HCT116 (cell line): ENCODE data around the gene NXN. TPM values are rescaled to one million over a fixed set of nuclear protein-coding genes. Genes with fewer than 3 reads are reported as not detected.

Experiments used
- ATAC-seq: fragments of 200-7000 bp; cut with Tn5 transposase; 2 replicates; pipeline ENCODE4 v1.9.1; 2020; ENCODE audit warnings: mild to moderate bottlenecking, moderate library complexity
- BruUV-seq: library from RNA; stranded (reverse); fragments of 400-500 nt; replicated peaks from 2 replicates; lab custom pipeline; 2021; lab: Mats Ljungman, UMichigan
- CTCF ChIA-PET: fragments of 300-600 bp; sonication (Branson Sonifier 250); formaldehyde crosslinking; loops from one replicate; lab custom pipeline; 2021; ENCODE audit warnings: antibody characterized with exemption; lab: Charles Lee
- POLR2A ChIA-PET: fragments of 300-600, 350-600 bp; sonication (Branson Sonifier 250); formaldehyde crosslinking; loops from one replicate; lab custom pipeline; 2021; ENCODE audit warnings: antibody characterized with exemption; lab: Charles Lee
- RAD21 ChIA-PET, 2 experiments: fragments of 300-600 bp; sonication (Branson Sonifier 250); formaldehyde crosslinking; loops; one replicate each; lab custom pipeline; 2023; ENCODE audit warnings: low total read pairs in 2 of 2; ENCODE audit not compliant: uncharacterized antibody in 2 of 2, unreplicated experiment in 2 of 2, low non-redundant PET in 1 of 2; lab: Charles Lee
- DNase-seq: peaks from one replicate; pipeline ENCODE4 v3.0.0-alpha.2; 2010; ENCODE audit warnings: low read depth, low spot score
- H2AFZ ChIP-seq: fragments of 200-600 bp; shearing (Covaris generic), sonication (generic); 2 replicates; pipeline ENCODE4 v1.6.1; 2017; ENCODE audit warnings: low read depth, mixed run types, mixed read lengths, antibody characterized with exemption, low read length; ENCODE audit not compliant: poor library complexity, severe bottlenecking
- H3K27ac ChIP-seq: 2 replicates; pipeline ENCODE4 v1.5.1; 2012; ENCODE audit warnings: low read depth, low read length
- H3K27me3 ChIP-seq: fragments of 200-600 bp; sonication (generic); 2 replicates; pipeline ENCODE4 v1.6.1; 2016; ENCODE audit warnings: mixed run types, low read length, mixed read lengths; ENCODE audit not compliant: insufficient read depth
- H3K36me3 ChIP-seq, 2 experiments: fragments of 200-500 bp in 1 of 2; fragments of 200-600 bp in 1 of 2; sonication (Bioruptor generic) in 1 of 2; sonication (generic) in 1 of 2; 2 replicates each; pipeline versions ENCODE4 v1.5.1 to v1.6.1; 2014 to 2016; ENCODE audit warnings: low read length in 2 of 2, inconsistent platforms in 1 of 2, mixed read lengths in 1 of 2, mixed run types in 1 of 2; ENCODE audit not compliant: insufficient read depth in 2 of 2, control insufficient read depth in 1 of 2
- H3K4me1 ChIP-seq, 2 experiments: fragments of 200-600 bp in 1 of 2; sonication (generic) in 1 of 2; 2 replicates each; pipeline versions ENCODE4 v1.5.1 to v1.6.1; 2012 to 2017; ENCODE audit warnings: low read length in 2 of 2, inconsistent platforms in 1 of 2, mild to moderate bottlenecking in 1 of 2, mixed read lengths in 1 of 2, mixed run types in 1 of 2, moderate library complexity in 1 of 2; ENCODE audit not compliant: insufficient read depth in 2 of 2, control insufficient read depth in 1 of 2
- H3K4me2 ChIP-seq: fragments of 200-600 bp; sonication (generic); 2 replicates; pipeline ENCODE4 v1.6.1; 2017; ENCODE audit warnings: mixed run types, low read length, mixed read lengths
- H3K4me3 ChIP-seq, 2 experiments: fragments of 200-600 bp in 1 of 2; sonication (generic) in 1 of 2; replicated peaks in 1 of 2; 2 replicates each; pipeline ENCODE4 v1.5.1; 2011 to 2016; ENCODE audit warnings: low read length in 2 of 2, control low read depth in 1 of 2, low read depth in 1 of 2, mild to moderate bottlenecking in 1 of 2, mixed read lengths in 1 of 2, mixed run types in 1 of 2
- H3K79me2 ChIP-seq: fragments of 200-600 bp; sonication (generic); 2 replicates; pipeline ENCODE4 v1.6.1; 2017; ENCODE audit warnings: mild to moderate bottlenecking, mixed run types, low read length, moderate library complexity, mixed read lengths; ENCODE audit not compliant: insufficient read depth
- H3K9ac ChIP-seq: fragments of 200-600 bp; sonication (generic); 2 replicates; pipeline ENCODE4 v1.6.1; 2016; ENCODE audit warnings: low read length, mixed read lengths
- H3K9me2 ChIP-seq: fragments of 200-600 bp; sonication (generic), shearing (Covaris generic); 2 replicates; pipeline ENCODE4 v1.6.1; 2017; ENCODE audit warnings: mixed run types, mild to moderate bottlenecking, moderate library complexity; ENCODE audit not compliant: insufficient read depth
- H3K9me3 ChIP-seq, 2 experiments: fragments of 200-500 bp in 1 of 2; fragments of 200-600 bp in 1 of 2; sonication (Bioruptor generic) in 1 of 2; sonication (generic) in 1 of 2; 2 replicates each; pipeline ENCODE4 v1.6.1; 2014 to 2017; ENCODE audit warnings: low read length in 2 of 2, mixed read lengths in 2 of 2, inconsistent platforms in 1 of 2, low read depth in 1 of 2, mild to moderate bottlenecking in 1 of 2, mixed run types in 1 of 2, moderate library complexity in 1 of 2; ENCODE audit not compliant: control insufficient read depth in 1 of 2, insufficient read depth in 1 of 2
- H4K20me1 ChIP-seq: fragments of 200-600 bp; sonication (generic), shearing (Covaris generic); 2 replicates; pipeline ENCODE4 v1.6.1; 2017; ENCODE audit warnings: mixed run types, mild to moderate bottlenecking, moderate library complexity; ENCODE audit not compliant: insufficient read depth
- CBX3 ChIP-seq: IDR thresholded peaks from 2 replicates; pipeline ENCODE4 v1.6.1; 2012; ENCODE audit warnings: low read depth
- CEBPB ChIP-seq: IDR thresholded peaks from 2 replicates; pipeline ENCODE4 v1.6.1; 2012; ENCODE audit warnings: low read depth
- EGR1 ChIP-seq: IDR thresholded peaks from 2 replicates; pipeline ENCODE4 v1.6.1; 2012; ENCODE audit warnings: low read depth
- ELF1 ChIP-seq: IDR thresholded peaks from 2 replicates; pipeline ENCODE4 v1.6.1; 2012; ENCODE audit warnings: low read depth, borderline replicate concordance
- EZH2 ChIP-seq: fragments of 200-600 bp; sonication (generic); IDR thresholded peaks from 2 replicates; pipeline ENCODE4 v1.6.1; 2017; ENCODE audit warnings: antibody characterized with exemption, mixed run types
- EZH2phosphoT487 ChIP-seq: fragments of 200-600 bp; IDR thresholded peaks from 2 replicates; pipeline ENCODE4 v1.6.1; 2018; ENCODE audit warnings: antibody characterized with exemption, borderline replicate concordance
- FOSL1 ChIP-seq: IDR thresholded peaks from 2 replicates; pipeline ENCODE4 v1.6.1; 2012; ENCODE audit warnings: low read depth
- JUND ChIP-seq: IDR thresholded peaks from 2 replicates; pipeline ENCODE4 v1.6.1; 2012
- MAX ChIP-seq: IDR thresholded peaks from 2 replicates; pipeline ENCODE4 v1.6.1; 2012
- POLR2AphosphoS5 ChIP-seq: IDR thresholded peaks from 2 replicates; pipeline ENCODE4 v1.6.1; 2011; ENCODE audit warnings: mild to moderate bottlenecking, low read depth, low read length, moderate library complexity
- RAD21 ChIP-seq: IDR thresholded peaks from 2 replicates; pipeline ENCODE4 v1.6.1; 2012; ENCODE audit warnings: low read depth, mild to moderate bottlenecking
- REST ChIP-seq: IDR thresholded peaks from 2 replicates; pipeline ENCODE4 v1.6.1; 2012; ENCODE audit warnings: low read depth
- SIN3A ChIP-seq: IDR thresholded peaks from 2 replicates; pipeline ENCODE4 v1.6.1; 2012; ENCODE audit warnings: low read depth
- SRF ChIP-seq: IDR thresholded peaks from 2 replicates; pipeline ENCODE4 v1.6.1; 2012; ENCODE audit warnings: low read depth
- YY1 ChIP-seq: IDR thresholded peaks from 2 replicates; pipeline ENCODE4 v1.6.1; 2011; ENCODE audit warnings: low read length, low read depth, moderate library complexity, mild to moderate bottlenecking; ENCODE audit not compliant: insufficient replicate concordance; ENCODE audit errors: extremely low read depth
- intact Hi-C: fragments of 100-400 bp; cut with micrococcal nuclease; formaldehyde crosslinking; loops from 2 replicates; pipeline ENCODE4 v1.10.0; 2022
- total RNA-seq: library from RNA; stranded (reverse); gene quantifications from one replicate; pipeline ENCODE4 v1.2.1, GENCODE V29; 2021; ENCODE audit not compliant: unreplicated experiment

NXN gene
- total RNA-seq, 1 experiment from 2014 or later: 83.7 TPM

GRCh38 chr17:901964-902363 lies 77.6 kb downstream of the NXN start:
- H3K4me2 ChIP-seq: no peak overlapping the region
- TF ChIP-seq CBX3: no peak
- TF ChIP-seq MAX: no peak
- no peak for TF ChIP-seq REST
- no peak for TF ChIP-seq ELF1
- no peak for TF ChIP-seq EZH2
- no peak for TF ChIP-seq CEBPB
- TF ChIP-seq FOSL1: no peak
- no peak for TF ChIP-seq EGR1
- TF ChIP-seq RAD21: no peak
- TF ChIP-seq EZH2phosphoT487: no peak
- TF ChIP-seq YY1: no peak
- no peak for TF ChIP-seq JUND
- no peak for TF ChIP-seq POLR2AphosphoS5
- TF ChIP-seq SIN3A: no peak
- no peak for TF ChIP-seq SRF
- DNase-seq: no peak
- intact Hi-C loops: no loop called here
- H3K4me3 ChIP-seq: no peak overlapping the region
- peaks cover 9 to 33% of the 10 kb centered on the region in 2 experiments; a peak in 3 of 4 replicates for H3K4me1 ChIP-seq
- H3K9me3 ChIP-seq: no peaks in the 10 kb centered on the region
- no peak overlapping the region for H2AFZ ChIP-seq
- no peaks in the 10 kb centered on the region for H3K9me2 ChIP-seq
- ChIA-PET RAD21 (no interaction called here), POLR2A (interaction anchor here (1.4 kb wide), 1 partner anchor 9 kb away, joined by 3 read pairs; no protein-coding TSS in a partner anchor), CTCF (no interaction called here)
- H3K9ac ChIP-seq: no peak overlapping the region
- BruUV-seq: no TSS peak
- no peak for ATAC-seq
- H4K20me1 ChIP-seq: no peaks in the 10 kb centered on the region
- H3K27me3 ChIP-seq: no peaks in the 10 kb centered on the region
- H3K27ac ChIP-seq: no peak overlapping the region
- peaks cover 68% of the 10 kb centered on the region for H3K79me2 ChIP-seq
- no peaks in the 10 kb centered on the region for H3K36me3 ChIP-seq
